HG03039 (cell line): ENCODE results near the gene USP34.

ENCODE experiments used
- ATAC-seq: cut with Tn5 transposase; IDR thresholded peaks from one replicate; pipeline ENCODE4 v1.9.1; 2021; ENCODE audit warnings: mild to moderate bottlenecking, moderate library complexity; ENCODE audit not compliant: unreplicated experiment

Gene USP34

GRCh38 chr2:61327173-61327572 is 143.7 kb downstream of the USP34 start:
- ATAC-seq = no peak

GRCh38 chr2:61326423-61326822 is 144.5 kb downstream of the USP34 start:
- ATAC-seq = no peak

- ATAC-seq = no peak
These were observed 150.7 kb downstream of the USP34 start for GRCh38 chr2:61320181-61320580.

GRCh38 chr2:61318553-61318952 is 152.3 kb downstream of the USP34 start:
- ATAC-seq = no peak

- no peak for ATAC-seq
These were observed 174.9 kb downstream of the USP34 start for GRCh38 chr2:61295981-61296380.

- ATAC-seq = no peak
These were observed 178.9 kb downstream of the USP34 start for GRCh38 chr2:61291851-61292575.

GRCh38 chr2:61288070-61288841 is 182.6 kb downstream of the USP34 start:
- no peak for ATAC-seq

- ATAC-seq = no peak
These were observed 183.6 kb downstream of the USP34 start for GRCh38 chr2:61287254-61287653.

GRCh38 chr2:61283443-61284160 is 187.3 kb downstream of the USP34 start:
- no peak for ATAC-seq

GRCh38 chr2:61282104-61282590 is 188.7 kb downstream of the USP34 start:
- no peak for ATAC-seq

- ATAC-seq = no peak
These were observed 189.6 kb downstream of the USP34 start for GRCh38 chr2:61281321-61281720.

- no peak for ATAC-seq
These were observed 193.1 kb downstream of the USP34 start for GRCh38 chr2:61277756-61278155.

GRCh38 chr2:61275575-61276184 is 195.2 kb downstream of the USP34 start:
- ATAC-seq = no peak

GRCh38 chr2:61272421-61273070 is 198.3 kb downstream of the USP34 start:
- no peak for ATAC-seq

- no peak for ATAC-seq
These were observed 202.6 kb downstream of the USP34 start for GRCh38 chr2:61268249-61268648.

- ATAC-seq = no peak
These were observed 204.0 kb downstream of the USP34 start for GRCh38 chr2:61266632-61267505.

GRCh38 chr2:61263830-61264229 is 207.1 kb downstream of the USP34 start:
- ATAC-seq = no peak

GRCh38 chr2:61262699-61263098 is 208.2 kb downstream of the USP34 start:
- ATAC-seq = no peak

GRCh38 chr2:61257446-61257845 is 213.4 kb downstream of the USP34 start:
- no peak for ATAC-seq
